Ramos (cell line): ENCODE measurements around the gene ANGEL2.

ENCODE experiments used
- in situ Hi-C: fragments of 300-500 bp; cut with MboI; formaldehyde crosslinking; loops from one replicate; pipeline ENCODE4 v1.14.3; 2022; ENCODE audit warnings: low sequenced_read_pairs; ENCODE audit not compliant: unreplicated experiment

ANGEL2 gene

GRCh38 chr1:212955098-212955497, 60.6 kb downstream of the ANGEL2 start:
- in situ Hi-C loops = no loop called here

- in situ Hi-C loops = no loop called here
These were observed 61.2 kb downstream of the ANGEL2 start for GRCh38 chr1:212954514-212954913.

GRCh38 chr1:212953321-212953720, 62.3 kb downstream of the ANGEL2 start:
- in situ Hi-C loops = no loop called here

- in situ Hi-C loops = no loop called here
These were observed 63.1 kb downstream of the ANGEL2 start for GRCh38 chr1:212952641-212952976.

GRCh38 chr1:212951947-212952640, 63.6 kb downstream of the ANGEL2 start:
- in situ Hi-C loops = no loop called here

- in situ Hi-C loops = no loop called here
These were observed 64.3 kb downstream of the ANGEL2 start for GRCh38 chr1:212951126-212951946.

- in situ Hi-C loops = no loop called here
These were observed 65.2 kb downstream of the ANGEL2 start, which contains the start of gene VASH2 for GRCh38 chr1:212950243-212951125. Gene VASH2, plus strand, starts transcription at chr1:212950541. Its CDS starts 1,002 bp downstream, at chr1:212951543.

GRCh38 chr1:212949771-212950170, 65.9 kb downstream of the ANGEL2 start:
- in situ Hi-C loops = no loop called here

GRCh38 chr1:212946872-212947271, 68.8 kb downstream of the ANGEL2 start:
- in situ Hi-C loops = no loop called here

- in situ Hi-C loops = no loop called here
These were observed 70.1 kb downstream of the ANGEL2 start for GRCh38 chr1:212945463-212946160.

- in situ Hi-C loops = no loop called here
These were observed 70.6 kb downstream of the ANGEL2 start for GRCh38 chr1:212945056-212945455.

- in situ Hi-C loops = no loop called here
These were observed 71.3 kb downstream of the ANGEL2 start for GRCh38 chr1:212944229-212944901.

GRCh38 chr1:212943393-212943710, 72.3 kb downstream of the ANGEL2 start:
- in situ Hi-C loops = no loop called here

GRCh38 chr1:212942679-212943392, 72.8 kb downstream of the ANGEL2 start:
- in situ Hi-C loops = no loop called here
